ENCODE measurements around the gene AFG1L. TPM values are rescaled to one million over a fixed set of nuclear protein-coding genes. Genes with fewer than 3 reads are reported as not detected.

AFG1L gene
- total RNA-seq, 1 donor from 2014 or later: 9.5 TPM

GRCh38 chr6:108549241-108549640 is 254.4 kb downstream of the AFG1L start:
- H3K27ac Mint-ChIP-seq (ENCODE audit: unreplicated experiment): no peak overlapping the region
- DNase-seq (ENCODE audit: extremely low spot score, unreplicated experiment): no peak
- H3K36me3 Mint-ChIP-seq (ENCODE audit: unreplicated experiment): no peaks in the 10 kb centered on the region
- peaks cover 8% of the 10 kb centered on the region for H3K27me3 Mint-ChIP-seq (ENCODE audit: unreplicated experiment)
- no peaks in the 10 kb centered on the region for H3K4me1 Mint-ChIP-seq (ENCODE audit: unreplicated experiment)
- H3K9me3 Mint-ChIP-seq (ENCODE audit: unreplicated experiment): no peaks in the 10 kb centered on the region
- H3K4me3 Mint-ChIP-seq (ENCODE audit: unreplicated experiment): no peak overlapping the region
- no peak for TF ChIP-seq CTCF (IDR thresholded peaks at IDR 0.05)

GRCh38 chr6:108549741-108550140 is 254.9 kb downstream of the AFG1L start:
- DNase-seq (ENCODE audit: extremely low spot score, unreplicated experiment): no peak
- H3K9me3 Mint-ChIP-seq (ENCODE audit: unreplicated experiment): no peaks in the 10 kb centered on the region
- no peaks in the 10 kb centered on the region for H3K36me3 Mint-ChIP-seq (ENCODE audit: unreplicated experiment)
- no peak overlapping the region for H3K27ac Mint-ChIP-seq (ENCODE audit: unreplicated experiment)
- TF ChIP-seq CTCF (IDR thresholded peaks at IDR 0.05): no peak
- H3K4me1 Mint-ChIP-seq (ENCODE audit: unreplicated experiment): no peaks in the 10 kb centered on the region
- H3K4me3 Mint-ChIP-seq (ENCODE audit: unreplicated experiment): no peak overlapping the region
- peaks cover 8% of the 10 kb centered on the region for H3K27me3 Mint-ChIP-seq (ENCODE audit: unreplicated experiment)

- peaks cover 8% of the 10 kb centered on the region for H3K27me3 Mint-ChIP-seq (ENCODE audit: unreplicated experiment)
- no peaks in the 10 kb centered on the region for H3K9me3 Mint-ChIP-seq (ENCODE audit: unreplicated experiment)
- H3K4me3 Mint-ChIP-seq (ENCODE audit: unreplicated experiment): no peak overlapping the region
- H3K36me3 Mint-ChIP-seq (ENCODE audit: unreplicated experiment): no peaks in the 10 kb centered on the region
- no peak for DNase-seq (ENCODE audit: extremely low spot score, unreplicated experiment)
- H3K4me1 Mint-ChIP-seq (ENCODE audit: unreplicated experiment): no peaks in the 10 kb centered on the region
- TF ChIP-seq CTCF (IDR thresholded peaks at IDR 0.05): no peak
- no peak overlapping the region for H3K27ac Mint-ChIP-seq (ENCODE audit: unreplicated experiment)
Observed at GRCh38 chr6:108550256-108550655, 255.4 kb downstream of the AFG1L start.

GRCh38 chr6:108555399-108556052 is 260.7 kb downstream of the AFG1L start:
- DNase-seq (ENCODE audit: extremely low spot score, unreplicated experiment): no peak
- TF ChIP-seq CTCF (IDR thresholded peaks at IDR 0.05): no peak
- H3K4me1 Mint-ChIP-seq (ENCODE audit: unreplicated experiment): peaks cover 11% of the 10 kb centered on the region
- H3K4me3 Mint-ChIP-seq (ENCODE audit: unreplicated experiment): no peak overlapping the region
- H3K27me3 Mint-ChIP-seq (ENCODE audit: unreplicated experiment): peaks cover 8% of the 10 kb centered on the region
- H3K27ac Mint-ChIP-seq (ENCODE audit: unreplicated experiment): no peak overlapping the region
- no peaks in the 10 kb centered on the region for H3K9me3 Mint-ChIP-seq (ENCODE audit: unreplicated experiment)
- H3K36me3 Mint-ChIP-seq (ENCODE audit: unreplicated experiment): no peaks in the 10 kb centered on the region

- DNase-seq (ENCODE audit: extremely low spot score, unreplicated experiment): no peak
- Mint-ChIP-seq H3K27me3 (ENCODE audit: unreplicated experiment) (peaks cover 8% of the 10 kb centered on the region), H3K4me3 (ENCODE audit: unreplicated experiment) (no peak overlapping the region), H3K4me1 (ENCODE audit: unreplicated experiment) (peaks cover 11% of the 10 kb centered on the region), H3K27ac (ENCODE audit: unreplicated experiment) (no peak overlapping the region), H3K9me3 (ENCODE audit: unreplicated experiment) (no peaks in the 10 kb centered on the region), H3K36me3 (ENCODE audit: unreplicated experiment) (no peaks in the 10 kb centered on the region)
- TF ChIP-seq CTCF (IDR thresholded peaks at IDR 0.05): no peak
Observed at GRCh38 chr6:108556250-108556649, 261.4 kb downstream of the AFG1L start.
